GM23248 (cell line): ENCODE measurements around the gene ATP7B.

Source experiments
- EZH2 ChIP-seq: fragments of 200-600 bp; sonication (generic); IDR thresholded peaks from 2 replicates; pipeline ENCODE4 v1.6.1; 2018; ENCODE audit warnings: antibody characterized with exemption, mild to moderate bottlenecking; ENCODE audit not compliant: insufficient read depth, poor library complexity, severe bottlenecking
- EZH2phosphoT487 ChIP-seq: fragments of 200-600 bp; sonication (generic); IDR thresholded peaks from 2 replicates; pipeline ENCODE4 v1.6.1; 2018; ENCODE audit warnings: antibody characterized with exemption, moderate library complexity, mild to moderate bottlenecking, low read depth; ENCODE audit not compliant: insufficient read depth

- TF ChIP-seq EZH2phosphoT487: no peak
- TF ChIP-seq EZH2: no peak
These were observed 77.7 kb downstream of the ATP7B start for GRCh38 chr13:51933466-51934058.
